Left lung (tissue), 10 donors: ENCODE measurements around the gene ADCY3. TPM values are rescaled to one million over a fixed set of nuclear protein-coding genes. Genes with fewer than 3 reads are reported as not detected.

Experiments
- ATAC-seq: fragments of 200-7000 bp; cut with Tn5 transposase; one replicate; pipeline ENCODE4 v1.9.1; 2020; ENCODE audit warnings: moderate library complexity
- DNase-seq, 4 donors: peaks; one replicate each; pipeline ENCODE4 v3.0.0-alpha.2; 2013 to 2020
- H3K27ac ChIP-seq, 2 donors: fragments of 200-600 bp; sonication (generic) in 1 of 2; one replicate each; pipeline versions ENCODE4 v1.5.0 to v1.8.0; 2020 to 2021
- H3K27me3 ChIP-seq, 2 donors: fragments of 200-600 bp; sonication (generic) in 1 of 2; one replicate each; pipeline versions ENCODE4 v1.5.0 to v1.8.0; 2020 to 2021
- H3K36me3 ChIP-seq, 2 donors: fragments of 200-600 bp; sonication (generic) in 1 of 2; one replicate each; pipeline versions ENCODE4 v1.5.0 to v1.8.0; 2020 to 2021
- H3K4me1 ChIP-seq, 2 donors: fragments of 200-600 bp; one replicate each; pipeline ENCODE4 v1.8.0; 2021
- H3K4me3 ChIP-seq, 2 donors: fragments of 200-600 bp; sonication (generic) in 1 of 2; one replicate each; pipeline versions ENCODE4 v1.5.0 to v1.8.0; 2020 to 2021; ENCODE audit warnings: mild to moderate bottlenecking in 1 of 2
- H3K9me3 ChIP-seq, 2 donors: fragments of 200-600 bp; sonication (generic) in 1 of 2; one replicate each; pipeline versions ENCODE4 v1.5.0 to v1.8.0; 2020 to 2021
- CTCF ChIP-seq, 2 donors: fragments of 200-600 bp; sonication (generic) in 1 of 2; IDR thresholded peaks; one replicate each; pipeline versions ENCODE4 v1.5.0 to v1.8.0; 2021; ENCODE audit warnings: antibody characterized with exemption in 2 of 2
- intact Hi-C, 2 donors: fragments of 100-400 bp; cut with DNase I; formaldehyde crosslinking; loops; one replicate each; pipeline versions ENCODE4 v1.11.2 to v1.14.2; 2022
- polyA plus RNA-seq, 6 donors: library from polyadenylated mRNA; unstranded; fragments of 120-200 nt; gene quantifications; one replicate each; pipeline ENCODE4 v1.2.1, GENCODE V29; 2013; ENCODE audit not compliant: insufficient read length in 6 of 6
- total RNA-seq, 2 donors: library from RNA; stranded (reverse); fragmentation: NEBNext Ultra II Directional; extraction: Animal tissue kit (Norgen Biotek cat#: 25700); gene quantifications; one replicate each; pipeline ENCODE4 v1.2.1, GENCODE V29; 2021
- donor health status: DM: no; HTN: yes; CAD: no.
- donor health status: DM: no; HTN: no; CAD: no.

ADCY3 gene
- total and polyA plus RNA-seq, 8 donors: 31.4 to 50.5 (median 38.8) TPM

GRCh38 chr2:24820598-24821432 is 99.2 kb downstream of the ADCY3 start:
- no peak overlapping the region for H3K4me3 ChIP-seq
- DNase-seq (peak in 1 of 4 donors; percentile 17), ATAC-seq (no peak)
- no peaks in the 10 kb centered on the region for H3K9me3 ChIP-seq
- H3K4me1 ChIP-seq: no peaks in the 10 kb centered on the region
- intact Hi-C loops: loop anchor here in 1 of 2 donors (10.0 kb wide), 1 partner anchor 406 kb away; no protein-coding TSS in a partner anchor
- no peaks in the 10 kb centered on the region for H3K27me3 ChIP-seq
- no peak for TF ChIP-seq CTCF (IDR thresholded peaks at IDR 0.05)
- H3K27ac ChIP-seq: no peak overlapping the region
- peaks cover 0 to 66% of the 10 kb centered on the region in 2 donors for H3K36me3 ChIP-seq

GRCh38 chr2:24820175-24820513 is 99.9 kb downstream of the ADCY3 start:
- intact Hi-C loops: loop anchor here in 1 of 2 donors (10.0 kb wide), 1 partner anchor 405 kb away; no protein-coding TSS in a partner anchor
- Histone ChIP-seq H3K27me3 (no peaks in the 10 kb centered on the region), H3K4me3 (no peak overlapping the region), H3K27ac (no peak overlapping the region), H3K36me3 (peaks cover 0 to 72% of the 10 kb centered on the region in 2 donors), H3K4me1 (no peaks in the 10 kb centered on the region), H3K9me3 (no peaks in the 10 kb centered on the region)
- no peak for ATAC-seq
- DNase-seq: peak in 1 of 4 donors; percentile 36
- no peak for TF ChIP-seq CTCF (IDR thresholded peaks at IDR 0.05)

GRCh38 chr2:24819442-24820174 is 100.4 kb downstream of the ADCY3 start:
- H3K9me3 ChIP-seq: no peaks in the 10 kb centered on the region
- peak in 1 of 4 donors; percentile 50 for DNase-seq
- H3K4me3 ChIP-seq: no peak overlapping the region
- no peak for ATAC-seq
- H3K36me3 ChIP-seq: peaks cover 0 to 75% of the 10 kb centered on the region in 2 donors
- H3K27me3 ChIP-seq: no peaks in the 10 kb centered on the region
- intact Hi-C loops: loop anchor here in 1 of 2 donors (10.0 kb wide), 1 partner anchor 405 kb away; no protein-coding TSS in a partner anchor
- H3K27ac ChIP-seq: no peak overlapping the region
- no peaks in the 10 kb centered on the region for H3K4me1 ChIP-seq
- no peak for TF ChIP-seq CTCF (IDR thresholded peaks at IDR 0.05)

- intact Hi-C loops: no loop called here
- H3K9me3 ChIP-seq: no peaks in the 10 kb centered on the region
- H3K36me3 ChIP-seq: peaks cover 0 to 71% of the 10 kb centered on the region in 2 donors
- peak in 1 of 4 donors; percentile 39 for DNase-seq
- TF ChIP-seq CTCF (IDR thresholded peaks at IDR 0.05): no peak
- H3K27ac ChIP-seq: no peak overlapping the region
- H3K4me1 ChIP-seq: no peaks in the 10 kb centered on the region
- no peak for ATAC-seq
- no peaks in the 10 kb centered on the region for H3K27me3 ChIP-seq
- H3K4me3 ChIP-seq: no peak overlapping the region
Measured at GRCh38 chr2:24818721-24819167, 101.3 kb downstream of the ADCY3 start.

- H3K27me3 ChIP-seq: no peaks in the 10 kb centered on the region
- DNase-seq (no peak), ATAC-seq (no peak)
- H3K4me1 ChIP-seq: no peaks in the 10 kb centered on the region
- intact Hi-C loops: no loop called here
- no peak for TF ChIP-seq CTCF (IDR thresholded peaks at IDR 0.05)
- peaks cover 0 to 63% of the 10 kb centered on the region in 2 donors for H3K36me3 ChIP-seq
- no peak overlapping the region for H3K4me3 ChIP-seq
- no peak overlapping the region for H3K27ac ChIP-seq
- H3K9me3 ChIP-seq: no peaks in the 10 kb centered on the region
Measured at GRCh38 chr2:24816884-24817283, 103.2 kb downstream of the ADCY3 start.
